ENCODE measurements around the gene ADAMTSL1. TPM values are rescaled to one million over a fixed set of nuclear protein-coding genes. Genes with fewer than 3 reads are reported as not detected.

ADAMTSL1 gene
- total and polyA plus RNA-seq, 2 of the 8 experiments (the other 6 are each of a cell fraction or from before 2014, with no cell fraction given) = 0.84 to 1.1 TPM

- no peak for TF ChIP-seq MAFK (IDR thresholded peaks at IDR 0.05; ENCODE audit: low read depth, low read length)
- no peak for TF ChIP-seq RAD21 (IDR thresholded peaks at IDR 0.05 in 1 of 2, conservative IDR thresholded peaks at IDR 0.05 in 1 of 2; ENCODE audit: low read depth in 2 of 2, low read length in 2 of 2)
These were observed 164.7 kb downstream of the ADAMTSL1 start (continued) for GRCh38 chr9:18638371-18639249.

Data from H1 (cell line).